IMR-90 (cell line): ENCODE measurements around the gene LMAN2. TPM values are rescaled to one million over a fixed set of nuclear protein-coding genes. Genes with fewer than 3 reads are reported as not detected.

Source experiments
- MAZ ChIP-seq: IDR thresholded peaks from 2 replicates; pipeline ENCODE4 v1.6.1; 2012; ENCODE audit warnings: low read depth, mild to moderate bottlenecking, low read length, improper control_type of control experiment, moderate library complexity, borderline replicate concordance
- RFX5 ChIP-seq: IDR thresholded peaks from 2 replicates; pipeline ENCODE4 v1.8.0; 2012; ENCODE audit warnings: low read depth, mild to moderate bottlenecking, low read length, moderate library complexity
- polyA plus RNA-seq, 3 experiments: library from polyadenylated mRNA; depleted of rRNA; stranded (reverse); fragments of >200 nt; gene quantifications; 2 replicates each; pipeline ENCODE4 v1.2.3, GENCODE V29; 2012; ENCODE audit warnings: low replicate concordance in 1 of 3
- total RNA-seq: library from RNA; depleted of rRNA; stranded (reverse); fragments of >200 nt; gene quantifications from 2 replicates; pipeline ENCODE4 v1.2.3, GENCODE V29; 2012
- TF ChIP-seq, protein P1 (sequence below): fragments of 150-350 bp; IDR thresholded peaks from 2 replicates; pipeline ENCODE4 v1.6.1; 2017; ENCODE audit warnings: mild to moderate bottlenecking, antibody characterized with exemption, low read length, low read depth

Gene LMAN2
- total and polyA plus RNA-seq, 2 of the 4 experiments (the other 2 are of a cell fraction): 253 to 303 TPM

DNA sequence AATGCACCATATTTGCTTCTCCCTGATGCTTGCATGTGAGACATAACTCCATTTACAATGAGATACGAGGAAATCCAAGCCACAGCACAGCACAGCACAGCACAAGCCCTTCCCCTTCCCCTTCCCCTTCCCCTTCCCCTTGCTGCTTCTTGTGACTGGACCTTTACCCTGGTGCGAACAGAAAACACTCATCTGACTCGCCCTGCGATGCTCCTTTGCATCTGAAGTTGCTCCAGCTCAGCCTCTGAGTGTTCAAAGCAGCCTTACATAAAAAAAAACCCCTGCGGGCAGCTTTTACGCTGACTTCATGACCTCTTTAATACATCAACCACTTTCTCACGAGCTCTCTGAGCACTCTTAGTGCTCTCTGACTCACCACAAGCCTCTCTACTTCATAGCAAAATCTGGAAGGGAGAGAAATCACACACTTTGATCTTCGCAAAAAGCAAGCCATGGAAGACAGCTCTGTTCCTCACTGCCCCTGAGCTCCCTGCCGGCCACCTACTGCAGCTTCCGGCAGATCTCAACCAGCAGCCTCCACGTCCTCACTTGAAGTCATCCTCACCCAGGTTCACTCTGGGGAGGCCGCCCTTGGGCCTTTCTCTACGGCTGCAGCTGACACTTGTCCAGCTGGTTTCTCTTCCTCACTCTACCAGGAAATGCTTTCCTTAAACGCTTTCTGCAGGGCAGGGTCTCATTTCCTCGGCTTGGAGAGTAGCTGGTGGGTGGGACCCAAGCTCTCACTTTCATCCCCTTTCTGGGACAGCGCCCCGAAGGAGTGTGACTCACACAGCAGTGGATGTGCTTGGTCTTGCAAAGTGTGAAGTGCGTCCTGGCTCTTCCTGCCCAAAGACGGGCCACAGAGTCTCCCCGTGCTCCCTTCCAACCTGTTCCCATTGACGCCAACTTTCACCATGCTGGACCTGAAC lies 38.0 kb upstream of the LMAN2 start (continued):
- TF ChIP-seq, protein P1, sequence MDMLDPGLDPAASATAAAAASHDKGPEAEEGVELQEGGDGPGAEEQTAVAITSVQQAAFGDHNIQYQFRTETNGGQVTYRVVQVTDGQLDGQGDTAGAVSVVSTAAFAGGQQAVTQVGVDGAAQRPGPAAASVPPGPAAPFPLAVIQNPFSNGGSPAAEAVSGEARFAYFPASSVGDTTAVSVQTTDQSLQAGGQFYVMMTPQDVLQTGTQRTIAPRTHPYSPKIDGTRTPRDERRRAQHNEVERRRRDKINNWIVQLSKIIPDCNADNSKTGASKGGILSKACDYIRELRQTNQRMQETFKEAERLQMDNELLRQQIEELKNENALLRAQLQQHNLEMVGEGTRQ: no peak
- no peak for TF ChIP-seq RFX5
- TF ChIP-seq MAZ: no peak
